GM19099 (cell line): Measurements from ENCODE around the gene SESN1.
A peak's percentile ranks its signal among the peaks of the same experiment; 100 is the strongest.

Experiments
- POLR2A ChIP-seq: IDR thresholded peaks from 3 replicates; pipeline ENCODE4 v1.6.1; 2011; ENCODE audit warnings: low read depth; ENCODE audit not compliant: insufficient read length; ENCODE audit errors: extremely low read depth

SESN1 gene

DNA sequence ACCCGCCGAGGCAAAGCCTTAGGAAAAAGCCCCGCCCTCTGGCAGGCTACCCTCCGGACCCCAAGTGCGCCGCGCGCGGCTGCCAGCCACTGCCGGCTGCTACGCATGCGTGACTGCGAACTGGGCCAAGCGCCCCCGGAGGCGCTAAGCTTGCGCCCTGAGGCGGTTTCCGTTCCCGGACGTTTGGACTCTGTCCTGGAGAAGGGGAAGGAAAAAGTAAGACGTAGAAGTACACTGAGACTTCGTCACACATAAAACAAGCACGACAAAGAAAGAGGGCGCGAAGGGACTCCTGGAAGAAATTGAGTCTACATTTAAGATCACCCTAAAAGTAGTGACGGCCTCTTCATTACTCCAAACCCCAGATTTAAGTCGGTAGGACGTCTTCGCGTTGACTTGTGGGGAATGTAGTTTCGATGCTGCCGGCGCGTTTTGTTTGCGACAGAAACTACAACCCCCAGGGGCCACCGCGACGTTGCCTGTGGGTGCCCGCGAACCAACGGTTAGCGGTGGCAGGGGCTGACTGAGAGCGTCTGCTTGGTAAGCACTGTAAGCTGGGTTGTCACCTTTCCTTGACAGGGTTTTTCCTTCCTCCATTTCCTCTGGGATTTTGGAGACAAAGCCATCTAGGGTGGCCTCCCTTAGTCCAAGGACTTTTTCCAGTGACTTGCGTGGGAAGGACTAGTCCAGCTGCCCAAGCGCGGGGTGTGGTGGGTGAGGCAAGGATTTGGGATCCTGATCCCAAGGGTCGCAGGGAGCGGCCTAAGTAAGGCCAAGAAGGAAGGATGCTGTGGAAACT lies 589 bp upstream of the SESN1 start, which contains the start of gene CEP57L1:
TSS of gene CEP57L1 (plus strand) at position 472 of the 799 bp plus-strand sequence. CDS start 49,715 bp downstream, outside the sequence.
- TF ChIP-seq POLR2A: peak; percentile 57

DNA sequence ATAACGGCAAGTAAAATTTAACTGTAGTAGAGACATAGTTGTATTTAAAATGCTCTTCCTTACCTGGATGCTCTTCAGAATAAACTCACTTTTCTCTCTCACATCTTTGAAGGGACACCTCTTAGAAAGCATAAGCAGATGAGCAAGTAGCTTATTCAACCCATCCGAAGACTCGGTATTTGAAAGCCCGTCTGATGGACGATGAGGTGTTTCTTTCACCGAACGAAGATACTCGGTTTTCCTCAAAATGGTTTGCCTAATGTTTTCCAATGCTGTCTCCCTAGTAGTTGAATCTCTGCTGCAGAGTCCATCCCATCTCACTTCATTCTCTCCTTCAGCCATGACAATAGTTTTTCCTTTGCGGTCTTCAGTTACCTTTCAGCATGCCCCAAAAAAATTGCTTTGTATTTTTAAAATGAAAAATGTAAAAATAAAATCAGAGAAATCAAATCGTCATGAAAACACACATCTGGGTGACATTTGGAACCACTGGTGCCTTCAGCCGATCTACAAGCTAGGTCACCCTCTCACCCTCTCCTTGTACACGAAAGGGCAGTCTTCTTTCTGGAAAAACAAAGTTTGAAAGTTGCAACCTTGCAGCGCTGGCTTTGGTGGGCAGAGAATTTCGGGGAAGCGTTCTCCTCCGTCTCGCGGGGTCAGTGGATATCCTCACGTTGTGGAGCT lies 772 bp downstream of the SESN1 start:
- no peak for TF ChIP-seq POLR2A

DNA sequence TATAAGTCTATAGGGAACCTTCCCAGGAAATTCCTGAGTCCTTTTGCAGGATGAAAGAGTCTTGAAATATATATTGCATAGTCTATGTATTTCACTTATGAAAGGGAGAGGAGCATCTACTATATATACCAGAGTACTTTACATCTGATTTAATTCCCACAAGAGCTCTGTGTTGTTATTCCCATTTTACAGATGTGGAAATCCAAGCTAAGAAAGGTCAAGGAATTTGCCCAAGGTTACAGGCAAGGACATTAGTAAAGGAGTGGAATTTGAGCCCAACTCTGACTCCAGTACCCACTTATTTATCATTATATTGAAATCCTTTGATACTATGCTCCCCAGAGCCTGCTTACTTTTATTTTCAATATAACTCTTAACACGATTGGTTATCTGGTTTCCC lies 2.6 kb downstream of the SESN1 start:
- TF ChIP-seq POLR2A: no peak

DNA sequence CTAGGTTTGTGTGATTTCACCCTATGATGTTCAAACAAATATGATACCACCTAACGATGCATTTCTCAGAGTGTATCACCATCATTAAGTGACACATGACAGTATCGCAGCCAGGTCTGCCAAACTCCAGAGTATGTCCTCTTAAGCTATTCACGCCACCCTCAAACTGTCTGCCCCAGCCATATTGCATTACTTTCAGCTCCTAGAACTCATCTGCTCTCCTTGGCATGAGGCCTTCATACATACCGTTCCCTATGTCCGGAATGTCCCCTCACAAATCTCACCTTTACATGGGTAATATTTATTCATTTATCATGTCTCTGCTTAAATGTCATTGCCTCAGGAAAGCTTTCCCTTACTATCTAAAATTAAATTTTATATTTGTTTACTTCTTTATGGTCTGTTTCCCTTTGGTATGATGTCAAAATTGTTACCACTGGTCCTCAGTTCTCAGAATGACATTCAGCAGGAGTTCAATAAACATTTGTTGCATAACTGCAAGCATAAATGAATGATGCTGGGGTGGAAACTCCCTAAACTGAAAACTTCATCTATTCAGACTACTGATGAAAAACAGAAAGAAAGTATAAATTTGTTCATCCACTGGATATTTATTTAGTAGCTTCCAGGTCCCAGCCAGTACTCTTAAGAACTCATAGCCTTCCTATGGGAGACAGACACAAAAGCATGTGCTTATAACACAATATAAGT lies 3.2 kb downstream of the SESN1 start:
- no peak for TF ChIP-seq POLR2A

DNA sequence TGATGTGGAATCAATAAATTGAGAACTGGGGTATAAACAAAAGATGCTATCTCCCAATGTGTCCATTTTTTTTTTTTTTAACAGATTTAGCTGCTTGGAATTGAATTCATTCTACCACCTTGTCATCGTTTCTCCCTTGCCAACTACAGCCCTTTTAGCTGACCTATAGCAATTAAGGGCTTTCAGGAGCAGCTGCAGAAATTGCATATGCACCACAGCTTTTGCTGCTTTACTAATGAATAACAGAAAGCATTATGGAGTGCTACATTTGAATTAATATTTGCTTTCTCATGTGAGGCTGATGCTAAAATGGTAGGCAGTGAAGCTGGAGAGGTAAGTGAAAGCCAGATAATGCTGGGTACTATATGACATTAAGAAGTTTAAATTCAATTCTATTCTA lies 5.7 kb downstream of the SESN1 start:
- no peak for TF ChIP-seq POLR2A

DNA sequence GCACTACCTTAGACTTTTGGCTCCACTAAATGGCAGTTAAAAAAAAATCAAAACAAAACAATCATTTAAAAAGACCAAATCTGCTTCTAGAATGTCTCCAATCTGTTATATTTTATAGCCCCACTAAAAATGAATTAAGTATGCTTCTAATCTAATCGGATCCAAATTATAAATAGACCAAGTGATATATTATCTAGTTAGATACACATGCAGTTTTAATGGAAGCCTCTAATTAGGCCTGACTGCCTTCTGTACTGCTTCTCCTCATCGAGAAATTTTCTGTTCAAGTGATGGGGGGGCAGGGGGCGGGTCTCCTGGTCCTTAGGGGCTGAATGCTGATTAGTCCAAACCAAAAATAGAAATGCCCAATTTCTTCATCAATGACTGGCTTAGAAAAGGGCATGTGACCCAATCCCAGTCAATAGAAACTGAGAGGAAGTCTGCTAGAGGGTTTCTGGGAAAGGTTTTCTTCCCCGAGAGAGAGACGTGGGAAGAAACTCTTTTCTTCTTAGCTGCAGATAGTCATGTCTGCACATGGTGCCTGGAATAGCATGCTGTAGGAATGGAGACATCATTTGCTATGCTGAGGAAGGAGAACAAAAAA lies 6.9 kb downstream of the SESN1 start:
- TF ChIP-seq POLR2A: no peak

DNA sequence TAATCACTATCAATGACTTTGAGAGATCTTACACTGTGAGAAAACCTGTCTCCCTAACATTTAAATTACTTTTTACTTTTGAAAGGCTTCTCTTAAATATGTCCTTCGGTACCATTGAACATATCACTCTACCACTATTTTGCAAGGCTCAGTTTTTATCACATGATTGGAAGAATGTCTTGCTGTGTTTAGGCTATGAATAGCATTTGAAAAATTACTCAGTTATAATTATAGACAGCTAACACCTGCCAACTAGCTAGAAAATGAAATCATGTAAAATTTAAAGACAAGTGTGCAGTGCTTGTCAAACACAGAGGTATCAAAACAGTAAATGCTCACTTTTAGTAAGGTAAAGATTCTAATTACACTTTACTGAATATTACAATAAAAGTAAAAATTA lies 11.0 kb downstream of the SESN1 start:
- no peak for TF ChIP-seq POLR2A

DNA sequence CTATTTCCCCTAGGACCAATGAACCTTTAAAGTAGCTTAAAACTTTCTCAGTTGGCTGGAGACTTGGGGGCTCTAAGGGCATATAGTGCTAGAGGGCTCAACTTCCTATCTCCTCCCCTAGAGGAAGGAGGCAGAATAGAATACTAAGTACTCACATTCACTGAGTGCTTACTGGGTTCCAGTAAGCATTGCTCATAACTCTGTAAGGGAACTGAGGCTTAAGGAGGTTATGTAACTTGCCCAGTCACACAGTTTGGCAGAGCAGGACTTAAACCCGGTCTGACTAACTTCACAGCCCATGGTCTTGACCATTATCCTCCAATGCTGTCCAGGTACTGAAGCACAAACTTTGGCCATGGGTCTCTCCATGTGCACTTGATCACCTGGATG lies 12.5 kb downstream of the SESN1 start:
- no peak for TF ChIP-seq POLR2A

DNA sequence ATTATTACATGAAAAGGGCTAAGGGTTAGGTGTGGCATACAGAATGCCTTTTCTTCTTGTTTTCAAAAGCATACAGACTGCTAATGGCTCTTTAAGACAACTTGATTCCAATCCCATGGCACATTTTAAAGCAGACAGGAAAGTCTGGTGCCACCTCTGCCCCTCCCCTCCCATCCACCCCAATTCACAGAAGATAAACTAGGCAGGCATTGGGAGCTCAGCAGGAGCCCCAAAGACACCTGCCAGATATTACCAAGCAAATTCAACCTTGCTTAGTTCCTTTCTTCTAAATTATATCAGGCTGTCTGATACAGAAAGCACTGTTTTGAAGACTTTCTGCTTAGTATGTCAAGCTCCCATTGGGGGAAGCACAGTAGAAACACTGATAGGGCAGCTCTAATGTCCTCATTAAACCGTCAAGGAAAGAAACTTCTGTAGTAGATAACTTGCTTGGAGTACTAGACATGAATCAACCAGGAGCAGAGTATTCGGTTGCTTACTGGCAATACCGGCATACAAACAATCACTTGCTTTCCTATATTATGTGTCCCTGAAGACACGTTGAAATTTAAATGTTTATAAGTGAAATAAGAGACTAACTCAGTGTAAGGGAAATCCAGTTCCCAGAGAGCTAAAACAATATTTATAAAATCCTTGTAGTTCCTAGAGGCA lies 13.0 kb downstream of the SESN1 start:
- no peak for TF ChIP-seq POLR2A

DNA sequence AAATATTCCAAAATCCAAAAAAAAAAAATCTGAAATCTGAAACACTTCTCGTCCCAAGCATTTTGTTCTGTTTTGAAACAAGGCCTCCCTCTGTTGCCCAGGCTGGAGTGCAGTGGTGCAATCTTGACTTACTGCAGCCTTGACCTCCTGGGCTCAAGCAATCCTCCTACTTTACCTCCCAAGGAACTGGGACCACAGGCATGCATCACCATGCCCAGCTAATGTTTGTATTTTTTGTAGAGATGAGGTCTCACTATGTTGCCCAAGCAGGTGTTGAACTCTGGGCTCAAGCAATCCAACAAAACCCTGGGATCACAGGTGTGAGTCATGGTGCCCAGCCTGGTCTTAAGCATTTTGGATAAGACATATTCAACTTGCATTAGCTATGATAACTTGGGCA lies 13.6 kb downstream of the SESN1 start:
- TF ChIP-seq POLR2A: no peak

DNA sequence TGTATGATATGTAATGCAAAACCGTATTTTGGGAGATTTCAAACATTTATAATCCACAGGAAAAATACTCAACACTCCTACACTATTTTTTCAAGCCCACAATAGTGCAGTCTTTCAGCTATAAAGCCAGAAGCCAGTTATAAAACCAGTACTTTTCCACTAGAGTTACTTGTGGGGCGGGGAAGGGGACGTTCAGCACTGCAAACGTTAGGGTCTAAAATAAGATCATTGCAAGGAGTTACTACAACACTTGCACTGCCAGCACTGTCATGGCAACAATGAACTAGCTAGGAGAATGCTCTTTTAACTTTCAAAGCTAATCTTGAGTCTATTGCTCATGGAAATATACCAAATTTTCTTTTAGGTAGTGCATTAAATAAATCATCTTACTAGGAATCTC lies 14.7 kb downstream of the SESN1 start:
- TF ChIP-seq POLR2A: no peak

DNA sequence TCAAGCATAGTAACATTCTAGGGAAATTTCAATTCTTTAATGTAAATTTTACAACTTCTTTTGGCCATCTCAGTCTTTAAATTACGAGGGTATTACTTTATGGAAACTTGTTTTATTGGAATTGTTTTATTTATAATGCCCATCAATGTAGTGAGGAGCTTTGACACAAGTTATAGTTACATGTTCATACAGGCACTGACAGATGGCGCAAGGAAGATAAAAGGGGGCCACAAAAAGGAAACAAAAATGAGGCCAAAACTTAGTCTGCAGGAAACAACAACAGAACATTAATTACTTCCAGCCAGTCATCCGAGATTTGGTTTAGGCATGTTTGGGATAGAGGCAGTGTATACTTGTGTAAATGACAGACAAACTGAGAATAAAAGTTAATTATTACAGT lies 18.3 kb downstream of the SESN1 start:
- TF ChIP-seq POLR2A: no peak

DNA sequence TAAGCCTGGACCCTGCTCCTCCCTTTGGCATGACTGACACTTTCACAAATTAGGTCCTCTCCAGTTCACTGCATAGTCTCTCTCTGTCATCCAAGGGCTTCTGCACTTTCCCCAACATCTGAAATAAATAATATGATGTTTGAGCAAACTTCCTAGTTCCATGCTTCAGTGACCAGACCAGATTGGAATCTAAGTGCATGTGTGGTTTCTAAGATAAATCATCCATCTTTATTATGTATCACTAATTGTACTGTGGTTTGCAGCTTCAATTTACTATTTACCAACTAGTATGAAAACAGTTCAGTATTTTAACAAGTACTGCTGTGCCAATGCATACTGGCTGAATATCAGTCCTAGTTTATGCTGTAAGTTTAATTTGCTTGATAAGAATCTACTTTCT lies 18.7 kb downstream of the SESN1 start:
- TF ChIP-seq POLR2A: no peak

DNA sequence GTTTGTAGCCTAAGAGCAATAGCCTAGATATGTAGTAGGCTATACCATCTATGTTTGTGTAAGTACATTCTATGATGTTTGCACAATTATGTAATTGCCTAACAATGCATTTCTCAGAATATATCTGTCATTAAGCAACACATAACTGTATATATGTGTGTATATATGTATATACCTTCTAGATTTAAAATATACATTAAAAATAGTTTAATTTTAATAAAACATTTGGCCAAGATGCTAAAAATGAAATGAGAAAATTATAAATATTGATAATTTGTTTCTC lies 20.6 kb downstream of the SESN1 start:
- no peak for TF ChIP-seq POLR2A

DNA sequence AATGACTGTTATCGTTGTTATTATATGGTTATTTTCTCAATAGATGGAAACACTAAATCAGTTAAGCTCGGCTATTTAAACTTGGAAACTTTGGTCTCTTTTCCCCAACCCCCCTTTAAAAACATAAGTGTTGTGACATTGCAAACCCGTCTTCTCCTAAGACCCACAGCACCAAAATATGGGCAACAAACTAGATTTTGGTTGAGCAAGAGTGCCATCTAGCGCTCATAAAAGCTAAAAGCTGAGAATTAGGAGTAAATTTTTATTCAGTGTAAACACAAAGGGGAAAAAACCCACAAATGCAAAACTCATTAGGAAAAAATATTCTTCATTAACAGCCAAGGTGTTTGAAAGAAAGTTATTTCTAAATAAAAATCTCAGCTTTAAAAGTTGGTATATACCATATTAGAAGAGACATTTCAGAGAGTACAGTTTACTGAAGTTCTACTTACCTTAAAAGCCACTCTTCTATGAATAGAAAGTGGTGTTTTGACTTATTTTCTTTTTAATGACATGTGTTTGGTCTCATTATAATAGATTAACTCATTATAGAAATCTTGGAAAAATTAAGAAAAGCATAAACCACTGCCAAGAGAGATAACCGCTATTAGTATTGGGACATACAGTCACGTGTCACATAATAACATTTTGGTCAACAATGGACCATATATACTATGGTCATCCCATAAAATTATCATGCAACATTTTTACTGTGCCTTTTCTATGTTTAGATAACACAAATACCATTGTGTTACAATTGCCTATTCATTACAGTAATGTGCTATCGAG lies 21.1 kb downstream of the SESN1 start:
- TF ChIP-seq POLR2A: no peak
